UCSD-AML1 (cell line): ENCODE data around the gene XPC.
A peak's percentile ranks its signal among the peaks of the same experiment; 100 is the strongest.

Source experiments
- DNase-seq: peaks from one replicate; lab custom pipeline; 2025; ENCODE audit not compliant: unreplicated experiment; lab: John Stamatoyannopoulos, UW

The XPC gene

GRCh38 chr3:14135581-14135980 lies 42.8 kb downstream of the XPC start:
- no peak for DNase-seq

GRCh38 chr3:14134291-14134690 lies 44.1 kb downstream of the XPC start:
- DNase-seq, result no peak

GRCh38 chr3:14133876-14134275 lies 44.5 kb downstream of the XPC start:
- no peak for DNase-seq

GRCh38 chr3:14133188-14133800 lies 45.1 kb downstream of the XPC start:
- no peak for DNase-seq

GRCh38 chr3:14132689-14133088 lies 45.7 kb downstream of the XPC start:
- DNase-seq, result no peak

GRCh38 chr3:14132120-14132519 lies 46.3 kb downstream of the XPC start:
- no peak for DNase-seq

GRCh38 chr3:14131134-14131533 lies 47.3 kb downstream of the XPC start:
- DNase-seq, result no peak

GRCh38 chr3:14130707-14131106 lies 47.7 kb downstream of the XPC start:
- no peak for DNase-seq

GRCh38 chr3:14130230-14130629 lies 48.2 kb downstream of the XPC start:
- DNase-seq, result no peak

GRCh38 chr3:14129296-14129695 lies 49.1 kb downstream of the XPC start:
- DNase-seq, result no peak

- DNase-seq, result no peak
Observed at GRCh38 chr3:14128724-14129123, 49.7 kb downstream of the XPC start.

GRCh38 chr3:14127516-14128161 lies 50.8 kb downstream of the XPC start:
- DNase-seq, result no peak

GRCh38 chr3:14126887-14127505 lies 51.4 kb downstream of the XPC start:
- no peak for DNase-seq

GRCh38 chr3:14126017-14126886 lies 52.1 kb downstream of the XPC start:
- no peak for DNase-seq

GRCh38 chr3:14125193-14126016 lies 53.0 kb downstream of the XPC start:
- peak; percentile 60 for DNase-seq

- peak; percentile 98 for DNase-seq
Observed at GRCh38 chr3:14124615-14125192, 53.7 kb downstream of the XPC start, which contains the start of the genes CHCHD4 and TMEM43. CHCHD4 (minus strand) TSS chr3:14124870; CDS start chr3:14124676, 194 bp downstream. TMEM43 (plus strand) TSS chr3:14125052; CDS start chr3:14125194, 142 bp downstream.

- peak; percentile 81 for DNase-seq
Observed at GRCh38 chr3:14124223-14124614, 54.2 kb downstream of the XPC start.

GRCh38 chr3:14123308-14124222 lies 54.8 kb downstream of the XPC start:
- no peak for DNase-seq

- DNase-seq, result no peak
Observed at GRCh38 chr3:14122301-14122700, 56.1 kb downstream of the XPC start.
